Stimulated activated CD8-positive, alpha-beta memory T cell treated with anti-CD3 and anti-CD28 coated beads, Interleukin-4, amount 100 ng/mL, for 1 hour (primary cell): ENCODE results near the gene SLC45A3.

Experiments used
- DNase-seq, 2 donors: peaks; one replicate each; pipeline ENCODE4 v3.0.0-alpha.2; 2020; ENCODE audit warnings: low read depth in 2 of 2, low spot score in 1 of 2

SLC45A3 gene

GRCh38 chr1:205669341-205670149 is 10.8 kb downstream of the SLC45A3 start:
- DNase-seq, result no peak

- DNase-seq, result no peak
These were observed 11.4 kb downstream of the SLC45A3 start for GRCh38 chr1:205668951-205669340.

GRCh38 chr1:205667909-205668643 is 12.2 kb downstream of the SLC45A3 start:
- DNase-seq, result no peak

- no peak for DNase-seq
These were observed 13.7 kb downstream of the SLC45A3 start for GRCh38 chr1:205666372-205667166.

GRCh38 chr1:205665201-205666045 is 14.9 kb downstream of the SLC45A3 start:
- DNase-seq, result no peak

GRCh38 chr1:205664399-205665017 is 15.8 kb downstream of the SLC45A3 start:
- no peak for DNase-seq

- DNase-seq, result no peak
These were observed 16.9 kb downstream of the SLC45A3 start for GRCh38 chr1:205663286-205663936.

- DNase-seq, result no peak
These were observed 17.5 kb downstream of the SLC45A3 start for GRCh38 chr1:205662791-205663190.

GRCh38 chr1:205662135-205662738 is 18.1 kb downstream of the SLC45A3 start:
- DNase-seq, result no peak

GRCh38 chr1:205661429-205662134 is 18.7 kb downstream of the SLC45A3 start:
- no peak for DNase-seq

- no peak for DNase-seq
These were observed 19.9 kb downstream of the SLC45A3 start for GRCh38 chr1:205660361-205660760.

- DNase-seq, result peak; percentile 32 to 52
These were observed 21.2 kb downstream of the SLC45A3 start for GRCh38 chr1:205658943-205659581.

GRCh38 chr1:205656236-205656635 is 24.1 kb downstream of the SLC45A3 start:
- DNase-seq, result no peak

GRCh38 chr1:205652984-205653383 is 27.3 kb downstream of the SLC45A3 start:
- no peak for DNase-seq

GRCh38 chr1:205650241-205650640 is 30.1 kb downstream of the SLC45A3 start:
- DNase-seq, result no peak

GRCh38 chr1:205645519-205645918 is 34.8 kb downstream of the SLC45A3 start:
- DNase-seq, result no peak

- DNase-seq, result no peak
These were observed 37.5 kb downstream of the SLC45A3 start for GRCh38 chr1:205642679-205643307.

GRCh38 chr1:205639567-205639966 is 40.7 kb downstream of the SLC45A3 start:
- DNase-seq, result no peak
